ENCODE results near the gene GPR42. TPM values are rescaled to one million over a fixed set of nuclear protein-coding genes. Genes with fewer than 3 reads are reported as not detected.
"Not testable (repeated sequence)": the region's sequence is repeated elsewhere in the genome, so short reads cannot be mapped to it uniquely, and the experiment has no call there.

GPR42 gene
- total and polyA plus RNA-seq, 4 donors: not detected

DNA sequence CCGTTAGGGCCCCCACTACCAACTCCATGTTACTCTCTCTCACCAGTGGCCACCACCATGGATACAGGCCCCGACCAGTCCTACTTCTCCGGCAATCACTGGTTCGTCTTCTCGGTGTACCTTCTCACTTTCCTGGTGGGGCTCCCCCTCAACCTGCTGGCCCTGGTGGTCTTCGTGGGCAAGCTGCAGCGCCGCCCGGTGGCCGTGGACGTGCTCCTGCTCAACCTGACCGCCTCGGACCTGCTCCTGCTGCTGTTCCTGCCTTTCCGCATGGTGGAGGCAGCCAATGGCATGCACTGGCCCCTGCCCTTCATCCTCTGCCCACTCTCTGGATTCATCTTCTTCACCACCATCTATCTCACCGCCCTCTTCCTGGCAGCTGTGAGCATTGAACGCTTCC is 12.0 kb upstream of the GPR42 start:
- ATAC-seq (ENCODE audit: low FRiP score); intact Hi-C loops (cut with DNase I); H3K9me3 ChIP-seq (ENCODE audit: control insufficient read depth, low read length); H3K4me1 ChIP-seq (ENCODE audit: control insufficient read depth in 1 of 2, insufficient read depth in 2 of 2, low read length in 2 of 2); H3K27me3 ChIP-seq (ENCODE audit: control insufficient read depth in 1 of 2, insufficient read depth in 2 of 2, low read length in 1 of 2); H3K4me3 ChIP-seq (ENCODE audit: low read length in 2 of 2); DNase-seq; H3K27ac ChIP-seq (ENCODE audit: low read depth in 1 of 2, low read length in 2 of 2); H3K36me3 ChIP-seq (ENCODE audit: control insufficient read depth in 1 of 2, insufficient read depth in 2 of 2, low read length in 1 of 2): not testable (repeated sequence)
- 62 to 67% methylated on average over 5 to 11 of the region's 16 CpGs for WGBS, 2 donors

DNA sequence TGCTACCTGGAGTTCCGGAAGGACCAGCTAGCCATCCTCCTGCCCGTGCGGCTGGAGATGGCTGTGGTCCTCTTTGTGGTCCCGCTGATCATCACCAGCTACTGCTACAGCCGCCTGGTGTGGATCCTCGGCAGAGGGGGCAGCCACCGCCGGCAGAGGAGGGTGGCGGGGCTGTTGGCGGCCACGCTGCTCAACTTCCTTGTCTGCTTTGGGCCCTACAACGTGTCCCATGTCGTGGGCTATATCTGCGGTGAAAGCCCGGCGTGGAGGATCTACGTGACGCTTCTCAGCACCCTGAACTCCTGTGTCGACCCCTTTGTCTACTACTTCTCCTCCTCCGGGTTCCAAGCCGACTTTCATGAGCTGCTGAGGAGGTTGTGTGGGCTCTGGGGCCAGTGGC is 11.5 kb upstream of the GPR42 start:
- H3K27me3 ChIP-seq (ENCODE audit: control insufficient read depth in 1 of 2, insufficient read depth in 2 of 2, low read length in 1 of 2); H3K9me3 ChIP-seq (ENCODE audit: control insufficient read depth, low read length); intact Hi-C loops (cut with DNase I); H3K4me3 ChIP-seq (ENCODE audit: low read length in 2 of 2); DNase-seq; ATAC-seq (ENCODE audit: low FRiP score); H3K27ac ChIP-seq (ENCODE audit: low read depth in 1 of 2, low read length in 2 of 2); H3K36me3 ChIP-seq (ENCODE audit: control insufficient read depth in 1 of 2, insufficient read depth in 2 of 2, low read length in 1 of 2); H3K4me1 ChIP-seq (ENCODE audit: control insufficient read depth in 1 of 2, insufficient read depth in 2 of 2, low read length in 2 of 2): not testable (repeated sequence)
- 85 to 91% methylated on average over 16 to 21 of the region's 21 CpGs for WGBS, 2 donors

DNA sequence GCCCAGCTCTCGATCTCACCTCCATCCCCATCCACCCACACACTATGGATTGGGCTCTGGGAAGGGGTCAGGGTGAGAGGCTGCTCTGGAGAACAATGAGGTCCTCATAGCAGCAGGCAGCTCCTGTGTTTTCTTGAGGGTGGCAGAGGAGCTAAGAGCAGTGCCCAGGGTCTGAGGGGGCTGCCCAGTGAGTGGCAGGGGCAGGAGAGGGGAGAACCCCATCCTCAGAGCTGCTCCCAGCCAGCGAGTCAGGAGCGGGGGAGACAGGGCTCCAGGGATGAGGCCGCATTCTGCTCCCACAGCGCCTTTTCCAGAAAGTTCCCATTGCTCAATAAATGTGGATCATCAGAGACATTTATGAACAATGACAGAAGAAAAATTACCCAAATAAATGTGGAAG is 10.8 kb upstream of the GPR42 start:
- H3K27ac ChIP-seq (ENCODE audit: low read depth in 1 of 2, low read length in 2 of 2); intact Hi-C loops (cut with DNase I); H3K27me3 ChIP-seq (ENCODE audit: control insufficient read depth in 1 of 2, insufficient read depth in 2 of 2, low read length in 1 of 2); ATAC-seq (ENCODE audit: low FRiP score); H3K4me1 ChIP-seq (ENCODE audit: control insufficient read depth in 1 of 2, insufficient read depth in 2 of 2, low read length in 2 of 2); H3K9me3 ChIP-seq (ENCODE audit: control insufficient read depth, low read length); H3K4me3 ChIP-seq (ENCODE audit: low read length in 2 of 2); H3K36me3 ChIP-seq (ENCODE audit: control insufficient read depth in 1 of 2, insufficient read depth in 2 of 2, low read length in 1 of 2); DNase-seq: not testable (repeated sequence)
- 93% methylated on average over 4 of the region's 5 CpGs; no CpG with 5 or more reads in 1 of the 2 donors for WGBS, 2 donors

DNA sequence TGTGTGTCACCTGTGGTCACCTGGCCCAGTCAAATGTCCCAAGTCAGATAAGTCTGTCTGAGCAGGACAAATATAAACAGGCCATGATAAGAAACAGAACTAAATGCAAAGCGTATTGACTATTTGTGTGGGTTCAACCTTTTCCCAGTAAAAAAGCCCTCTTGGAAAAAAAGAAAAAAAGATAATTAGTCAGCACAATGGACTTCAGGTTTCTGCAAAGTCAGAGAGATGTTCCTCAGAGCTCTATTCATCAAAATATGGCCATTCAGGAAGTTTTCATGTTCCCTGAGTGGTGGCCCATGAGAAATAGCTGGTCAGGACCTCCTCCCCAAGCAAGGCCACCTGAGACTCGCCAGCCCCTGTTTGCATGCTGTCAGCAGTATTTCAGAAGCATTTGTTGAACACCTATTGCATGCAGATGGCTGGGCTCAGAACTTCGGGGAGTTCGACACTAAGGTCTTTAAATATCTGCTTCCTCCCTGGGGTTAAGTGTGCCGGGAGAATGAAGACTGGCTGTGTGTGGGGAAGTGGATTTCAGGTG is 9.9 kb upstream of the GPR42 start:
- no peak overlapping the region for H3K4me3 ChIP-seq (ENCODE audit: low read length in 2 of 2)
- 41% methylated on average over 5 of the region's 5 CpGs; no CpG with 5 or more reads in 1 of the 2 donors for WGBS, 2 donors
- DNase-seq (no peak), ATAC-seq (ENCODE audit: low FRiP score) (no peak)
- H3K27ac ChIP-seq (ENCODE audit: low read depth in 1 of 2, low read length in 2 of 2): no peak overlapping the region
- H3K9me3 ChIP-seq (ENCODE audit: control insufficient read depth, low read length): no peaks in the 10 kb centered on the region
- no peaks in the 10 kb centered on the region for H3K36me3 ChIP-seq (ENCODE audit: control insufficient read depth in 1 of 2, insufficient read depth in 2 of 2, low read length in 1 of 2)
- H3K27me3 ChIP-seq (ENCODE audit: control insufficient read depth in 1 of 2, insufficient read depth in 2 of 2, low read length in 1 of 2): no peaks in the 10 kb centered on the region
- intact Hi-C loops (cut with DNase I): no loop called here
- no peaks in the 10 kb centered on the region for H3K4me1 ChIP-seq (ENCODE audit: control insufficient read depth in 1 of 2, insufficient read depth in 2 of 2, low read length in 2 of 2)

DNA sequence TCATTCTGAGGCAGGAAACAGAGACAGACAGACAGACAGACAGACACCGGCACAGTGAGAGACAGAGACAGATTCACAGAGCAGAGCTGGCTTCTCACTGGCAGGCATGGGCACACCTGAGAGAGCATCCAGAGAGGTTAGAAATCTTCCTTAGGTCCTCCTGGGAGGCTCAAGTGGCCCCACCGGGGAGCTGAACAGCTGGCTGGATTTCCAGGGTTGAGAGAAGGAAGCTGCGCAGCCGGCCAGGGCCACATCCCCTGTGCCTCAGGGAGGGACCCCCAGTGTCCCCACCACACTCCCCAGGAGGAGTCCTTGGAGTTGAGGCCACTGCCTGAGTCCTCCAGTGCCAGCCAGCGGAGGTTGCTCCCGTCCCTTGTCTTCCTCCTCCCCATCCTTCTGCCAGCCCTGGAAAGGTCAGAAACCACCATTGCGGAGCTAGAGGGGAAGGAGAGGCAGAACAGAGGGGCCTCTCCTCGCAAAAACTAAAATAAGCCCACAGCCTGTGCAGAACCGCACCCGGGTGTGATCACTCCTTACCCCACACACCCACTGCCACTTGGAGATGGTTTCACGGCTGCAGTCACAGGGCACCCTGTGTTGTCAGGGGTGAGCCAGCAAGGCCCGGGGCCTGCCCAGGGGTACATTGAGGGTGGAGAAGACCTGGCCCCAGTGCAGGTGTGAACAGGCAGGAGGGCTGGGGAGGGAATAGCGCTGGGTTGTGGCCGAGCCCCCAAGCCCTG is 8.4 kb upstream of the GPR42 start:
- no peaks in the 10 kb centered on the region for H3K36me3 ChIP-seq (ENCODE audit: control insufficient read depth in 1 of 2, insufficient read depth in 2 of 2, low read length in 1 of 2)
- no peaks in the 10 kb centered on the region for H3K4me1 ChIP-seq (ENCODE audit: control insufficient read depth in 1 of 2, insufficient read depth in 2 of 2, low read length in 2 of 2)
- no peak overlapping the region for H3K4me3 ChIP-seq (ENCODE audit: low read length in 2 of 2)
- DNase-seq: no peak
- WGBS, 2 donors: 78% methylated on average over 14 of the region's 14 CpGs; no CpG with 5 or more reads in 1 of the 2 donors
- ATAC-seq (ENCODE audit: low FRiP score): no peak
- H3K9me3 ChIP-seq (ENCODE audit: control insufficient read depth, low read length): no peaks in the 10 kb centered on the region
- no peaks in the 10 kb centered on the region for H3K27me3 ChIP-seq (ENCODE audit: control insufficient read depth in 1 of 2, insufficient read depth in 2 of 2, low read length in 1 of 2)
- intact Hi-C loops (cut with DNase I): no loop called here
- no peak overlapping the region for H3K27ac ChIP-seq (ENCODE audit: low read depth in 1 of 2, low read length in 2 of 2)

DNA sequence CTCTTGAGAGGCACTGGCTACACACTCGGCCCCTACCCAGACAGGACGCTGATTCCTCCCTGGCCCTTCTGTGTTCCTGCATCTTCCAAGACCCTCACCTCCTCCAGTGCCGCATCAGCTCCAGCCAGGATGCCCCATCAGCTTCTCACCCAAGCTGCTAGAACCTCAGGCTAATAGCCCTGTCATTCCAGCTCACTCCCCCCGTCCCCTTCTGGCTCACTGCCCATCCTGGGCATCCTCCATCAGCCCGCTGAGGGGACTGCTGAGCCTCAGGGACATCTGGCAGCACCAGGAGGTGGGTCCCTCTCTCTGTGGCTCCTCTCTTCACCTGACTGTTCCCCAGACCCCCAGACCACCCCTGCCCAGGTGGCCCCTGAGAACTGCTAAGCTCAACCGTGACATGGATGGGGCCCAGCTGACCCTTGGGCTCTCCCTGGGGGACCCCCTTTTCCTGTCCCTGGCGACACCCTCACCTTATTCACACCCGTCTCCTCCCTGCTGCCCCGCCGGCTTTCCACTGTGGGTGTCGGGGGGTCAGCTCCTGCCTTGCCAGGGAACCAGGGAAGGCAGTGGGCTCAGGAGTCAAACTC is 7.8 kb upstream of the GPR42 start:
- H3K27ac ChIP-seq (ENCODE audit: low read depth in 1 of 2, low read length in 2 of 2): no peak overlapping the region
- H3K9me3 ChIP-seq (ENCODE audit: control insufficient read depth, low read length): no peaks in the 10 kb centered on the region
- H3K36me3 ChIP-seq (ENCODE audit: control insufficient read depth in 1 of 2, insufficient read depth in 2 of 2, low read length in 1 of 2): no peaks in the 10 kb centered on the region
- intact Hi-C loops (cut with DNase I): no loop called here
- H3K4me1 ChIP-seq (ENCODE audit: control insufficient read depth in 1 of 2, insufficient read depth in 2 of 2, low read length in 2 of 2): no peaks in the 10 kb centered on the region
- WGBS, 2 donors: 71% methylated on average over 11 of the region's 11 CpGs; no CpG with 5 or more reads in 1 of the 2 donors
- H3K27me3 ChIP-seq (ENCODE audit: control insufficient read depth in 1 of 2, insufficient read depth in 2 of 2, low read length in 1 of 2): no peaks in the 10 kb centered on the region
- no peak for DNase-seq
- peak; percentile 24 for ATAC-seq (ENCODE audit: low FRiP score)
- H3K4me3 ChIP-seq (ENCODE audit: low read length in 2 of 2): no peak overlapping the region

DNA sequence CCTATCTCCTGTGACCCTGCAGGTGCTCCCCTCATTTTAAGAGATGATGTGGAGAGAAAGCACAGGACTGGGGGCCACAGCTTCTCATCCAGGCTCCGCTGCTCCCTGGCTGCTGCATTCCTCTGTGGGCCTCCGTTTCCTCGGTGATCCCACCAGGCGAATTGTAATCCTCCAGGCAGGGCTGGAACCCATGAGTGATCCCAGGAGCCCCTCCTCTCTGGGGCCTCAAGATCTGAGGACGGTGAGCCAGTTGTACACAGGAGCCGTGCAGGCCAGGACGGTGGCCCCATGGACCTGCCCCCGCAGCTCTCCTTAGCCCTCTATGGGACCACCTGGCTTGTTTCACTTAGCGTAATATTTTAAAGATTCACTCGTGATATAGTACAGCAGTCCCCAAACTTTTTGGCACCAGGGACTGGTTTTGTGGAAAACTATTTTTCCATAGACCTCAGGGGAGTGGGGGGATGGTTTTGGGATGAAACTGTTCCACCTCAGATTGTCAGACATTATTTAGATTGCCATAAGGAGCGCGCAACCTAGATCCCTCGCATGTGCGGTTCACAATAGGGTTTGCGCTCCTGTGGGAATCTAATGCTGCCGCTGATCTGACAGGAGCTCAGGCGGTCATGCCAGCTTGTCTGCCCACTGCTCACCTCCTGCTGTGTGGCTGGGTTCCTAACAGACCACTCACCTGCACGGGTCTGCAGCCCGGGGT is 7.0 kb upstream of the GPR42 start:
- no peak for DNase-seq
- Histone ChIP-seq H3K4me1 (ENCODE audit: control insufficient read depth in 1 of 2, insufficient read depth in 2 of 2, low read length in 2 of 2) (no peaks in the 10 kb centered on the region), H3K27ac (ENCODE audit: low read depth in 1 of 2, low read length in 2 of 2) (no peak overlapping the region), H3K36me3 (ENCODE audit: control insufficient read depth in 1 of 2, insufficient read depth in 2 of 2, low read length in 1 of 2) (no peaks in the 10 kb centered on the region), H3K9me3 (ENCODE audit: control insufficient read depth, low read length) (no peaks in the 10 kb centered on the region), H3K4me3 (ENCODE audit: low read length in 2 of 2) (no peak overlapping the region), H3K27me3 (ENCODE audit: control insufficient read depth in 1 of 2, insufficient read depth in 2 of 2, low read length in 1 of 2) (no peaks in the 10 kb centered on the region)
- ATAC-seq (ENCODE audit: low FRiP score): no peak
- WGBS, 2 donors: 78% methylated on average over 19 of the region's 19 CpGs; no CpG with 5 or more reads in 1 of the 2 donors
- intact Hi-C loops (cut with DNase I): no loop called here

DNA sequence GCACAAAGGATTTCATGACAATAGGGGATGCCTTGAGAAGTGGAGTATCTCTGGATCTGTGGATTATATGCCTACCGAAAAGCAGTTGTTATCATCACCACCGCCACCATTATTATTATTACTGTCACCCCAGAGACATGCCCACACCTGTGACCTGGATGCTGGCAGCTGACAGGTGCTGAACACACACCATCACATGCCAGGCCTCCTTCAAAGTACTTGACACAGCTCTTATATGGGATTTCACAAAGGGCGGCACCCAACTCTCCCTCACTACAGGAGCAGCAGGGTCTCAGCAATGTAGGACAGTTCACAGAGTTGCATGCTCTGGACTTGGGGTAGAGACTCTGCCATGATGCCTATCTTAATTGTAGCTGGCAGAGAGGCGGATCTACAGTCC is 5.6 kb upstream of the GPR42 start:
- H3K4me3 ChIP-seq (ENCODE audit: low read length in 2 of 2): no peak overlapping the region
- 89% methylated on average over 4 of the region's 4 CpGs; no CpG with 5 or more reads in 1 of the 2 donors for WGBS, 2 donors
- H3K27ac ChIP-seq (ENCODE audit: low read depth in 1 of 2, low read length in 2 of 2): no peak overlapping the region
- ATAC-seq (ENCODE audit: low FRiP score) (no peak), DNase-seq (no peak)
- no peaks in the 10 kb centered on the region for H3K36me3 ChIP-seq (ENCODE audit: control insufficient read depth in 1 of 2, insufficient read depth in 2 of 2, low read length in 1 of 2)
- no peaks in the 10 kb centered on the region for H3K9me3 ChIP-seq (ENCODE audit: control insufficient read depth, low read length)
- intact Hi-C loops (cut with DNase I): no loop called here
- H3K4me1 ChIP-seq (ENCODE audit: control insufficient read depth in 1 of 2, insufficient read depth in 2 of 2, low read length in 2 of 2): no peaks in the 10 kb centered on the region
- H3K27me3 ChIP-seq (ENCODE audit: control insufficient read depth in 1 of 2, insufficient read depth in 2 of 2, low read length in 1 of 2): no peaks in the 10 kb centered on the region

Data from aorta (tissue), 5 donors.